GM21528 (cell line): ENCODE results near the gene MLH1.
A peak's percentile ranks its signal among the peaks of the same experiment; 100 is the strongest.

Experiments used
- ATAC-seq: cut with Tn5 transposase; IDR thresholded peaks from one replicate; pipeline ENCODE4 v1.9.1; 2021; ENCODE audit warnings: mild to moderate bottlenecking, moderate library complexity; ENCODE audit not compliant: unreplicated experiment, low FRiP score

MLH1 gene

DNA sequence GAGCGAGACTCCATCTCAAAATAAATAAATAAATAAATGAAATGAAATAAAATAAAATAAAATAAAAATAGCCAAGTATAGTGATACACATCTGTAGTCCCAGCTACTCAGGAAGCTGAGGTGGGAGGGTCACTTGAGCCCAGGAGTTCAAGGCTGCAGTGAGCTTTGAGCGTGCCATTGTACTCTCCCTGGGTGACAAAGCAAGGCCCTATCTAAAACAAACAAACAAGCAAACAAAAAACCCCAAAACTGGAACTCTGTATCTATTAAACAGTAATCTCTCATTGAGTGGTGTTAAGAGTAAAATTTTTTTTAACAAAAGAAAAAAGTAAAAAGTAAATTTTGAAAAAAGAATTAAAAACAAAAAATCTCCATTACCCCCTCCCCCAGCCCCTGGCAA is 21.2 kb upstream of the MLH1 start:
- no peak for ATAC-seq

- no peak for ATAC-seq
Measured at GRCh38 chr3:36973139-36973538, 20.2 kb upstream of the MLH1 start.

- no peak for ATAC-seq
Measured at GRCh38 chr3:36981006-36981405, 12.3 kb upstream of the MLH1 start.

DNA sequence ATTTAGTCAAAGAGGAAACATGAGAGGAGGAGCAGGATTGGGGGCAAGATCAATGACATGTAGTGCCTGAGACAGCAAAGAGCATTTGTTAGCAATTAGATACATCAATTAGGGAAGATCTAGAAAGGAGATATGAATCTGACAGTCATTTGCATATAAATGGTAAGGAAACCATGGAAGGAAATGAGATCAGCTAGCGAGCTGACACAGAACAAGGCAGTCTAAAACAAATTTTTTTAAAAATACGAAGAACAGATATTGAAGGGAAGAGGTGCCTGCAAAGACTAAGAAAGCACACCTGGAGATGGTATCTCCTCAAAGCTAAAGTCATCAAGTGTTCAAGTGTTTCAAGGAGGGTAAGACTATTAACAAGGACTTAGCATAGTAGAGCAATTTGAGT is 5.0 kb upstream of the MLH1 start:
- ATAC-seq: no peak

- ATAC-seq: no peak
Measured at GRCh38 chr3:36989005-36989404, 4.3 kb upstream of the MLH1 start.

- ATAC-seq: no peak
Measured at GRCh38 chr3:36989568-36989967, 3.8 kb upstream of the MLH1 start.

DNA sequence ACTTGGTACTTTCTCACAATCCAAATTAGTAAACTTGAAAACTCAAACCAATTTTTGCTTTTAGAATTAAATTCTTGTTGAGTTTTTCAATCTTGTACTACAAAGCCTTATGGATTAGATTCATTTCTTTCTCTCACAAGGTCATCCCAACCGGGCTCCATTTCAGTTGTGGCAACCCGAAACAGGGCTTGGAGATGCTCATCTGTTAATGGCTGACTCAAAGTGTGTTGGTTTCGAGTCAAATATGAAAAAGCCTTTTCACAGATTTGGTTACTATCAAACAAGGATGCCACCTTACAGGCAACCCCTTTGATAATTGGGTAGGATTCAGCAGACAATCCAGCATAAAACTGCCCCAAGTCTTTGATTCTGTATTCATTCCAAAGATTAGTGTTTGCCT is 2.2 kb upstream of the MLH1 start:
- no peak for ATAC-seq

DNA sequence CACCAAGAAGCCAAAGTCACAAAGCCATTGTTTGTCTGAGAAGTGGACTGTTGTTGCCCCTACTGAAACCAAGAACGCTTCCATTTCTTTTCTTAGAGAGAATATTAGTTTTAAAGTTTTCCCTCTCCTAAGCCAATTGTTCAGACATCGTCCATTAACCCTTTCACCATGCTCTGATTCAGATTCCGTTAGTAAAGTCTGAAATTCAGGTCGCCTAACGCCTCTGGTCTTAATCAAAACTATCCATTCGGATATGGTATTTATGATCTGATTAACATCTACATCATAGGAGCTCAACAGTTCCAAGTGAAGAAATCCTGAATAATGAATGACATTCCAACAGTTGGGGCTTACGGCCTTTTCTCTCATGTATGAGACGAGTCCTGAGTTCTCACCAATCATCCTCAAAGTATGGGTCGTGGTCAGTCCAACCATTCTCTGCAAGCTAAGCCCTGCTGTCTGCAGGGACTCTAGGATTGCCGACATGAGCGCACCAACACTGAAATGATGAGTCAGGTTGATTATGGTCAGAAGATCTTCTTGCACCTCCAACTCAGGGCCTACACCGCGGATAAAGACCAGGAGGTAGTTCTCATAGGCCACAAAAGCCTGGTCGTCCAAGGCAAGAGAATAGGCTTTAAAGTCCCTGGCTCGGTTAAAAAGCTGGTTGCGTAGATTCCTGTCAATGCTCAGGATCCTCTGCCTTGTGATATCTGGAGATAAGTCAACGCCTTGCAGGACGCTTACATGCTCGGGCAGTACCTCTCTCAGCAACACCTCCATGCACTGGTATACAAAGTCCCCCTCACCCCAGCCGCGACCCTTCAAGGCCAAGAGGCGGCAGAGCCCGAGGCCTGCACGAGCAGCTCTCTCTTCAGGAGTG is 1.2 kb upstream of the MLH1 start:
- ATAC-seq: no peak

- ATAC-seq: peak; percentile 89
Measured at GRCh38 chr3:36992806-36993325, 452 bp upstream of the MLH1 start, which contains the start of gene EPM2AIP1. Gene EPM2AIP1 (minus strand): TSS chr3:36993131. CDS start chr3:36993077, 54 bp downstream.

DNA sequence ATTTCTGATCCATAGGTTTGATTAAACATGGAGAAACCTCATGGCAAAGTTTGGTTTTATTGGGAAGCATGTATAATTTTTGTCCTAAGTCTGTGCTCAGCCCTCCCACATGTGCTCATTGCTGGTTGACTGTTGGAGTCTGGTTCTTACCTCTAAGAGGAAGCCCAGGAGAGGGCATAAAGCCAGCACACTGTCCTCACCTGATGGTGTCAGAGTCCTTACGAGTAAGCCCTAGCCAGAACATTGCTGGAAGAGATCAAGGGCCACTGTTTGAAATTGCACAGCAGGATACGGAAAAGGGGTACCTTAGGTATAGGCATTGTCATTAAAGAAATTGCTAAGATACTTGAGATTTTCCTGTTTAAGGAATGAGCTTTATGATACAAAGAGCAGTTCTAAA is 21.3 kb downstream of the MLH1 start:
- ATAC-seq: no peak

GRCh38 chr3:37015642-37016041 is 22.3 kb downstream of the MLH1 start:
- no peak for ATAC-seq

DNA sequence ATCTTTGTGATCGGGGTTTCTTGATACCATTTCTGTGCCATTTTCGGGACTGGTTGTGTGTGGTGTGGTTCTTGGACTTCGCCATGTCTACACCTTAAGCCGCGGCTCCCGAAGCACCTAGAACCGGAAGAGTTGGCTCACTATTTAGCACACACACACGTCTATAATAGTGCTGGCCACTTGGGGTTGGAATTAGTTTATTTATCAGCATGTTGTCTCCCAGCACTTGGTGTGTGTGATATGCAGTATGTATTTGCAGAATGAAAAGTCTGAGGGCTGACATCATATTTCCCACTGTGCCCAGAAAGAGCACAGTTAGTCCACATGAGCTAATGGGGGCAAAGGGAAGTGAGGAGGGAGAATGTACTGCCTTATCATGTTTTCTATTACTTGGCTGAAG is 23.6 kb downstream of the MLH1 start:
- no peak for ATAC-seq

- no peak for ATAC-seq
Measured at GRCh38 chr3:37017683-37018082, 24.4 kb downstream of the MLH1 start.

DNA sequence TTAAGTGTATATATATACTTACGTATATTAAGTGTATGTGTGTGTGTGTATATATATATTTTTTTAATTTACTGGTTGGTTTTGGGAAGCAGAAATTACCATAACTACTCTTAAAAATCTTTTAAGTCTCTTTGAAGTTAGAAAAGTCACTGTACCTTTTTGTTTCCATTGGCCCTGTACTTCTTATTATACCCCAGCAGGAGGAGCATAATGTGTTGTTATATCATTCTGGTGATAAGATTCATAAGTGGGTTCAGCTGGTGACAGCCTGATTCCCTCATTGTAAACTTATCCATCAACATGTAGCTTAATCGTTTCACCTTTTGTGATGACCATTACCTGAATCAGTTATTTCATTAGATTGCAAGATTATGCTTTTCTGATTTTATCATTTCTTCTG is 30.8 kb downstream of the MLH1 start:
- ATAC-seq: no peak

DNA sequence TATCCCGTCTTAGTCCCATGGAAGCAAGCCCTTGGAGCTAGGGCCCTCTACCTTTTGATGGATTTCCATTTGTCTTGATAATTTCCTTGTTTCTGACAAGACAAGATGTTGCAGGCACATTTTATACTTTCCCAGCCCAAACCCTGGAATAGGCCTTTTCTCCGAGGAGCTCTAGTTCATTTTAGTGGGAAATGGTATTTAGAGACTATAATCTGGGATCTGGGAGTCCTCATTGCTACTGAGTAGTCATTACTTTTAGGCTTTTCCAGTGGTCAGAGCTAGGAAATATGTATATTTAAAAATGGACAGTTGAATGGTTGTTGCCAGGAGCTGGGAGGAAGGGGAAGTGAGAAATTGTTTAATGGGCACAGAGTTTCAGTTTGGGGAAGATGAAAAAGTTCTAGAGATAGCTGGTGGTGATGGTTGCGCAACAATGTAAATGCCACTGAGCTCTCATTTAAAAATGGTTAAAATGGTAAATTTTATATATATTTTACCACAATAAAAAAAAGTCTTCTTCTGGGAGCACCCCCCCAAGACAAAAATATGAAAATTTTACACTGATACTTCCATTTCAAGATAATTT is 31.6 kb downstream of the MLH1 start:
- no peak for ATAC-seq

- no peak for ATAC-seq
Measured at GRCh38 chr3:37025561-37026335, 32.4 kb downstream of the MLH1 start.

DNA sequence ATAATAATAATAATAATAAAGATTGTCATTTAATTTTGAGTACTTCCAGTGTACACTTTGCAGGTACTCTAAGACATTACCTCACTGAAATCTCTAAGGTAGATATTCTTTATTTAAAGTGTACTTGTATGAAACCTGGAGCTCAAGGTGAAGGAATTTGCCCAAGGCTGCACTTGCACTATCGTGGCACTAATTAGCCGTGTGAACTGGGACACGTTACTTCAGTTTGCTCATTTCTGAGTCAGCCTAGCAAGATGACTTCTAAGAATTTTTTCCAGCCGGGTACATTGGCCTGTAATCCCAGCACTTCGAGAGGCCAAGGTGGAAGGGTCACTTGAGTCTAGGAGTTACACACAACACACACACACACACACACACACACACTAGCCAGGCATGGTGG is 33.5 kb downstream of the MLH1 start:
- ATAC-seq: no peak

GRCh38 chr3:37028329-37028728 is 35.0 kb downstream of the MLH1 start:
- ATAC-seq: no peak

DNA sequence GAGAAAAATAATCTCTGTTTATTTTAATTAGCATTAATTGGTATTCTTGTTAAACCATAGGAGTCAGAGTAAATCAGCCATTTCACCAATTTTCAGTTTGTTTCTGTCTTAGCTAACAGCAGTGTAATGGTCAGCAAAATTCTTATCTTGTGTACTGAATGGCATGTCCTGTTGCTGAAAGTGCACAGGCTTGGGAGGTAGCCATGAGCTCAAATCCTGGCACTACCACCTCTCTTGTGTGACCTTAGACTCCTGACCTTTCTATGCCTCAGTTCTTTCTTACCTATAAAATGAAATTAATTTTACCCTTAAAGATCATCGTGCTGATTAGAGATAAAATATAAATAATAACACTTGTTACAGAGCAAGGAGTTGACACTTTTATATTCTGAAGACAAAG is 35.8 kb downstream of the MLH1 start:
- no peak for ATAC-seq

- no peak for ATAC-seq
Measured at GRCh38 chr3:37029516-37030163, 36.3 kb downstream of the MLH1 start.

GRCh38 chr3:37030588-37030987 is 37.3 kb downstream of the MLH1 start:
- no peak for ATAC-seq
